HUES48 (cell line): ENCODE results near the gene TAF11.
"Not testable (repeated sequence)": the region's sequence is repeated elsewhere in the genome, so short reads cannot be mapped to it uniquely, and the experiment has no call there.

Source experiments
- H3K27ac ChIP-seq: one replicate; pipeline ENCODE4 v1.7.0; 2013; ENCODE audit warnings: low read depth, low read length, inconsistent platforms
- H3K27me3 ChIP-seq: 2 replicates; pipeline ENCODE4 v1.6.1; 2013; ENCODE audit warnings: mild to moderate bottlenecking, low read length; ENCODE audit not compliant: control insufficient read depth, insufficient read depth
- H3K36me3 ChIP-seq: 2 replicates; pipeline ENCODE4 v1.6.1; 2013; ENCODE audit warnings: low read length; ENCODE audit not compliant: control insufficient read depth, insufficient read depth
- H3K4me1 ChIP-seq: 2 replicates; pipeline ENCODE4 v1.6.1; 2013; ENCODE audit warnings: mild to moderate bottlenecking, low read length; ENCODE audit not compliant: control insufficient read depth, insufficient read depth
- H3K4me3 ChIP-seq: 2 replicates; pipeline ENCODE4 v1.5.1; 2013; ENCODE audit warnings: mild to moderate bottlenecking, low read depth, low read length
- H3K9ac ChIP-seq: 2 replicates; pipeline ENCODE4 v1.6.1; 2013; ENCODE audit warnings: mild to moderate bottlenecking, low read depth, low read length, moderate library complexity
- H3K9me3 ChIP-seq: 2 replicates; pipeline ENCODE4 v1.6.1; 2013; ENCODE audit warnings: low read length; ENCODE audit not compliant: control insufficient read depth, insufficient read depth

The TAF11 gene

GRCh38 chr6:34904990-34905613, 17.3 kb upstream of the TAF11 start:
- H3K9me3 ChIP-seq, result no peaks in the 10 kb centered on the region
- H3K4me3 ChIP-seq, result no peak overlapping the region
- H3K27ac ChIP-seq, result no peak overlapping the region
- H3K9ac ChIP-seq, result no peak overlapping the region
- no peaks in the 10 kb centered on the region for H3K36me3 ChIP-seq
- H3K27me3 ChIP-seq, result no peaks in the 10 kb centered on the region
- H3K4me1 ChIP-seq, result no peaks in the 10 kb centered on the region

GRCh38 chr6:34901930-34902329, 14.1 kb upstream of the TAF11 start:
- Histone ChIP-seq H3K4me1 (no peaks in the 10 kb centered on the region), H3K27me3 (no peaks in the 10 kb centered on the region), H3K9me3 (no peaks in the 10 kb centered on the region), H3K27ac (no peak overlapping the region), H3K4me3 (no peak overlapping the region), H3K36me3 (no peaks in the 10 kb centered on the region), H3K9ac (no peak overlapping the region)

- H3K4me1 ChIP-seq, result peaks cover under 1% of the 10 kb centered on the region; the same call in 1 of the 2 replicates
- H3K27me3 ChIP-seq, result no peaks in the 10 kb centered on the region
- H3K9ac ChIP-seq, result no peak overlapping the region
- H3K9me3 ChIP-seq, result no peaks in the 10 kb centered on the region
- H3K4me3 ChIP-seq, result no peak overlapping the region
- no peak overlapping the region for H3K27ac ChIP-seq
- H3K36me3 ChIP-seq, result no peaks in the 10 kb centered on the region
Observed at GRCh38 chr6:34900321-34901031, 12.6 kb upstream of the TAF11 start.

GRCh38 chr6:34899748-34900147, 11.9 kb upstream of the TAF11 start:
- H3K4me1 ChIP-seq, H3K36me3 ChIP-seq, H3K27ac ChIP-seq, H3K27me3 ChIP-seq, H3K4me3 ChIP-seq, H3K9ac ChIP-seq, H3K9me3 ChIP-seq: not testable (repeated sequence)

- no peak overlapping the region for H3K9ac ChIP-seq
- H3K4me3 ChIP-seq, result no peak overlapping the region
- H3K27me3 ChIP-seq, result no peaks in the 10 kb centered on the region
- H3K27ac ChIP-seq, result no peak overlapping the region
- H3K36me3 ChIP-seq, result no peaks in the 10 kb centered on the region
- peaks cover 4% of the 10 kb centered on the region; the same call in 1 of the 2 replicates for H3K4me1 ChIP-seq
- no peaks in the 10 kb centered on the region for H3K9me3 ChIP-seq
Observed at GRCh38 chr6:34897716-34898115, 9.9 kb upstream of the TAF11 start.

- Histone ChIP-seq H3K36me3 (no peaks in the 10 kb centered on the region), H3K4me3 (no peak overlapping the region), H3K27me3 (no peaks in the 10 kb centered on the region), H3K27ac (no peak overlapping the region), H3K9ac (no peak overlapping the region), H3K4me1 (peaks cover 4% of the 10 kb centered on the region; the same call in 1 of the 2 replicates), H3K9me3 (no peaks in the 10 kb centered on the region)
Observed at GRCh38 chr6:34897130-34897529, 9.3 kb upstream of the TAF11 start.

- Histone ChIP-seq H3K4me3 (no peak overlapping the region), H3K4me1 (peaks cover 10% of the 10 kb centered on the region; the same call in 1 of the 2 replicates), H3K27ac (no peak overlapping the region), H3K27me3 (no peaks in the 10 kb centered on the region), H3K9ac (no peak overlapping the region), H3K36me3 (no peaks in the 10 kb centered on the region), H3K9me3 (no peaks in the 10 kb centered on the region)
Observed at GRCh38 chr6:34894693-34895092, 6.9 kb upstream of the TAF11 start.

- Histone ChIP-seq H3K9me3 (no peaks in the 10 kb centered on the region), H3K4me3 (no peak overlapping the region)
Observed at GRCh38 chr6:34891296-34891695, 3.5 kb upstream of the TAF11 start.

GRCh38 chr6:34890533-34890925, 2.7 kb upstream of the TAF11 start:
- Histone ChIP-seq H3K4me3 (peak overlapping the region; percentile 93), H3K36me3 (peaks cover under 1% of the 10 kb centered on the region; the same call in 1 of the 2 replicates), H3K27me3 (no peaks in the 10 kb centered on the region), H3K27ac (no peak overlapping the region), H3K9ac (no peak overlapping the region), H3K4me1 (peaks cover 10% of the 10 kb centered on the region; the same call in 1 of the 2 replicates), H3K9me3 (no peaks in the 10 kb centered on the region)

More at GRCh38 chr6:34891296-34891695, 3.5 kb upstream of the TAF11 start:
- Histone ChIP-seq H3K27ac (no peak overlapping the region), H3K27me3 (no peaks in the 10 kb centered on the region), H3K9ac (no peak overlapping the region), H3K36me3 (no peaks in the 10 kb centered on the region), H3K4me1 (peaks cover 10% of the 10 kb centered on the region; the same call in 1 of the 2 replicates)

GRCh38 chr6:34888874-34889555, 1.2 kb upstream of the TAF11 start, which contains the start of gene ANKS1A:
ANKS1A (plus strand) TSS chr6:34889255; CDS start chr6:34889403, 148 bp downstream.
- Histone ChIP-seq H3K9ac (peak within 1 kb of the TSS; percentile 90), H3K27ac (peak within 1 kb of the TSS; percentile 97), H3K4me1 (peaks cover 6% of the 10 kb centered on the region; the same call in 1 of the 2 replicates), H3K27me3 (no peaks in the 10 kb centered on the region), H3K9me3 (no peaks in the 10 kb centered on the region), H3K36me3 (peaks cover 12% of the 10 kb centered on the region), H3K4me3 (peak within 1 kb of the TSS; percentile 93)

- no peaks in the 10 kb centered on the region for H3K9me3 ChIP-seq
- H3K4me1 ChIP-seq, result peaks cover 6% of the 10 kb centered on the region; the same call in 1 of the 2 replicates
- H3K27ac ChIP-seq, result peak overlapping the region; percentile 97
- peak overlapping the region; percentile 93 for H3K4me3 ChIP-seq
- H3K36me3 ChIP-seq, result peaks cover 15% of the 10 kb centered on the region
- no peaks in the 10 kb centered on the region for H3K27me3 ChIP-seq
- peak overlapping the region; percentile 90 for H3K9ac ChIP-seq
Observed at GRCh38 chr6:34888514-34888856, 643 bp upstream of the TAF11 start.
